GM13976 (cell line): ENCODE measurements around the gene CARHSP1.

Experiments used
- DNase-seq: peaks from one replicate; pipeline ENCODE4 v3.0.0; 2012; ENCODE audit warnings: low spot score
- in situ Hi-C: fragments of 300-500 bp; cut with MboI; formaldehyde crosslinking; loops from one replicate; pipeline ENCODE4 v1.12.0; 2022; ENCODE audit warnings: low sequenced_read_pairs, mixed read lengths, inconsistent platforms; ENCODE audit not compliant: unreplicated experiment
- TF ChIP-seq, protein P1 (sequence below): IDR thresholded peaks from 2 replicates; pipeline ENCODE4 v1.5.1; 2012; ENCODE audit warnings: borderline replicate concordance, mild to moderate bottlenecking; ENCODE audit not compliant: insufficient read depth; ENCODE audit errors: extremely low read depth, missing control alignments, control extremely low read depth

The CARHSP1 gene

DNA sequence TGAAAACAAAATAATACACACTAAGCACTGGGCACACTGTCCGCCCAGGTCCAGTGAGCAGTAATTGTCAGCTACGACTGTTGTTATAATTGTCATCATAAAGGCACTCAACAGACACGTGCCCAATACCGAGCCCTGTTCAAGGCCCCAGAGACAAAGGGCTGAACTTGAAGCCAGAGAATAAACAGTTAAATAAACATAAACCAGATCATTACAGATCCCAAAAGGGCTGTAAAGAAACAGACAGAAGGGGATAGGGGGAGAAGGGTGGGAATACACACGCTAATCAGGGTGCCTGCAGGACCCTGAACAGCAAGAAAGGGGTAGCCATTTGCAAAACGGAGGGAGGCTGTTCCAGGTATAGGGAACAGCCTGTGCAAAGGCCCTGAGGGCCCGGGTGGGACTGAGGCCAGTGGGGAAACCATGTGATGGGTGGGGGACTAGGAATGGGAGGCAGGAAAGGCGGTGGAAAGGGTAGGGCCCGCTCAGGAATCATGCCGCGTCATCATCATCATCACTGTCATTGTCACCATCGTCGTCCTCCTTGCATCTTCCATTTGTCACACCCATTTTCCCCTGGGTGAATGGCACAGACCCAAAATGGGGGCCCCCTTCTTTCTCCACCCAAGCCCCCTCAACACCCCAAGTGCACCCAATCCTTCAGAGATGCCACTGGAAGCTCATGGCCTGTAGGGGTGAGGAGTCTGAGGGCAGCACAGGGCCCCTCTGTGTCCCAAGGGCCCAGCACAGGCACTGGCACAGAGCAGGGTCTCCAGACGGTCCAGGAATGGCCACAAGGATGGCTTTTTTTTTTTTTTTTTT, 6.3 kb downstream of the CARHSP1 start:
- TF ChIP-seq, protein P1, sequence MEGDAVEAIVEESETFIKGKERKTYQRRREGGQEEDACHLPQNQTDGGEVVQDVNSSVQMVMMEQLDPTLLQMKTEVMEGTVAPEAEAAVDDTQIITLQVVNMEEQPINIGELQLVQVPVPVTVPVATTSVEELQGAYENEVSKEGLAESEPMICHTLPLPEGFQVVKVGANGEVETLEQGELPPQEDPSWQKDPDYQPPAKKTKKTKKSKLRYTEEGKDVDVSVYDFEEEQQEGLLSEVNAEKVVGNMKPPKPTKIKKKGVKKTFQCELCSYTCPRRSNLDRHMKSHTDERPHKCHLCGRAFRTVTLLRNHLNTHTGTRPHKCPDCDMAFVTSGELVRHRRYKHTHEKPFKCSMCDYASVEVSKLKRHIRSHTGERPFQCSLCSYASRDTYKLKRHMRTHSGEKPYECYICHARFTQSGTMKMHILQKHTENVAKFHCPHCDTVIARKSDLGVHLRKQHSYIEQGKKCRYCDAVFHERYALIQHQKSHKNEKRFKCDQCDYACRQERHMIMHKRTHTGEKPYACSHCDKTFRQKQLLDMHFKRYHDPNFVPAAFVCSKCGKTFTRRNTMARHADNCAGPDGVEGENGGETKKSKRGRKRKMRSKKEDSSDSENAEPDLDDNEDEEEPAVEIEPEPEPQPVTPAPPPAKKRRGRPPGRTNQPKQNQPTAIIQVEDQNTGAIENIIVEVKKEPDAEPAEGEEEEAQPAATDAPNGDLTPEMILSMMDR: no peak
- in situ Hi-C loops: no loop called here
- no peak for DNase-seq

DNA sequence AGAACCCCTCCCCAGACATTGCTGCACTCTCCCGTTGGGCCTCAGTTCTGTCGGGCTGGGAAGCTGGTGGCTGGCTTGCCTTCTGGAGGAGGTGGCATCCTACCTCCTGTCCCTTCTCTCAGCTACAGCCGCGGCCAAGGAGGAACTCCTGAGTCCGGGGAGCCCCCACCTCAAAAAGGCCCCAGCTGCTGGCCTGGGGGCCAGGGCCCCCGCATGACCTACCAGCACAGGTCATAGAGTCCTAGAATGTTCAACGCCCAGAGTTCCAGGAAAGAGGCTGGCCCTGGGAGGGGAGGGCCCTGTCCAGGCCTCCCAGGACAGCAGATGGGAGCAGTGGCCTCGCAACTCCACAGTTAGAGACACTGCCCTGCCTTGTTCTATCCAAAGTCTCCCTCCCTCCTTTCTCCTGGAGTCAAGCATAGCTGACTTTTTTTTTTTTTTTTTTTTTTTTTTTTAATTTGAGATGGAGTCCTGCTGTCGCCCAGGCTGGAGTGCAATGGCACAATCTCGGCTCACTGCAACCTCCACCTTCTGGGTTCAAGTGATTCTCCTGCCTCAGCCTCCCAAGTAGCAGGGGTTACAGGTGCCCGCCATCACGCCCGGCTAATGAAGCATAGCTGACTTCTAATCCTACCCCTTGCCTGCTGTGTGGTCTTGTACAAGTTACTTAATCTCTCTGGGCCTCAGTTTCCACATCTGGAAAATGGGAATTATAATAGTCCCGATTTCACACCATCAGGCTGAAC, 7.1 kb downstream of the CARHSP1 start:
- in situ Hi-C loops: no loop called here
- DNase-seq: no peak
- TF ChIP-seq, protein P1: no peak

DNA sequence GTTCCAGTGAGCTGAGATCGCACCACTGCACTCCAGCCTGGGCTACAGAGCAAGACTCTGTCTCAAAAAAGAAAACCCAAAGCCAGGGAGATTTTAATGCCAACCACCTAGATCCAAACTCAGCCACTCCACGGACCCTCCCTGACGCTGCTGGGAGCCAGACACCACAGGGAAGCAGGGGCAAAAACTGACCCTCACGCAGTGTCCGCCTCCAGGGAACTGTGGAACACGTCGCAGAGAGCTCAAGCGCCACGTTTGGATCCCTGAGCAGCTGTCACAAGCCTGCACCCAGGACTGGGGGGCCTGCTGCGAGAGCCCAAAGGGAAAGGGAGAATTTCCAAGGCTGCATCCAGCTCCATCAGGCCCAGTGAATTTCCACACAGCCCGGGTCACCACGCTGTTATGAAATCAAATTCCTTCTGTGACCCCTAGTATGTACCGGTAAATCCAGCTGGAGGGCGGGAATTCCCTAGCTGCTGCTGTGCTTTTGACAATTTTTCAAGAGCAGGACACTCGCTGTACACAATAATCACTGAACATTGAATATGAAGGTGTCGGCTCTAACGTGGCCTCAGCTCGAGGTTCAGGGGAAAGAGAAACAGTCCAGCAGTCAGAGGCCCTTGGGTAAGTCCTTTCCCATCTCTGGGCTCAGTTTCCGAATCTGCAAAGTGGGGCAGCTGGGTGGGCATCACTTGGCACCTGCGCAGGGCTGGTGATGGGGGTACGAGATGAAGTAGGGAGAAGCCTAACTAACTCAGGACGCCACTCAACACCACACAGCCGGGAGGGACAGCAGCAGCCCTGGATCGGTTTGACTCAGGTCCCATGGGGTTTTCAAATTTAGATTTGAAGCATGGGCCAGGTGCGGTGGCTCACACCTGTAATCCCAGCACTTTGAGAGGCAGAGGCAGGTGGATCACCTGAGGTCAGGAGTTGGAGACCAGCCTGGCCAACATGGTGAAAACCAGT, 8.6 kb downstream of the CARHSP1 start:
- in situ Hi-C loops: no loop called here
- no peak for DNase-seq
- TF ChIP-seq, protein P1: no peak

DNA sequence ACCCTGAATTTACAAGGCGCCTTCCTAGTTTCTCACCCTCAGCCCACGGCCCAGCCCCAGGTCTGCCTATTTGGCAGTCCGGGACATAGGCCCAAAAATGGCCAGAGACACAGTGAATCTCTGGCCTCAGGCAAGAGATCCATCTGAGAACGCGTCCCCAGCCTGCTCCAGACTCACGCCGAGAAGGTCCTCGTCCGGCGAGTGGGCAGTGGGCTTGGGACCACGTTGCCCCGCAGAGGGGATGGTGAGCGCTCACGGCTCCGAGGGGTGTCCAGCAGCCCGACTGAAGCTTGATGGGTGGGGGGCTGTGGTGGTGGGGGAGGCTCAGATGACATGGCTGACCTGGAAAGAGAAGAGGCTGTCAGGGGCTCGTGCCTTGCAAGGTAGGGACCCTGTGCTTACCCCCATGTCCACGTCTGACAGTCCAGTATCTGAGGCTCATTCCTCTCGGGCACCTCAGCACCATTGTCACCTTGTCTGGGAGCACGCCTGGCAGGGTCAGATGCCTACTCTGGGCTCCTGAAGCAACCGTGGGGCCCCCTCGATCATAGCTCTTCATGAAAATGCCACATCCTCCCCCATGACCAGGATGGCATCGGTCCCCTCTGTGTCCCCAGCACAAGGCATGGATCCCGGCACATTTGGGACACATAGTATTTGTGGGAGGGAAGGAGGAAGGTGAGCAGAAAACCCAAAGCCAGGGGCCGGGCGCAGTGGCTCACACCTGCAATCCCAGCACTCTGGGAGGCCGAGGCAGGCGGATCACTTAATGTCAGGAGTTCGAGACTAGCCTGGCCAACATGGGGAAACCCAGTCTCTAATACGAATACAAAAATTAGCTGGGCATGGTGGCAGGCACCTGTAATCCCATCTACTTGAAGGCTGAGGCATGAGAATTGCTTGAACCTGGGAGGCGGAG, 9.6 kb downstream of the CARHSP1 start:
- DNase-seq: no peak
- in situ Hi-C loops: no loop called here
- TF ChIP-seq, protein P1: no peak

DNA sequence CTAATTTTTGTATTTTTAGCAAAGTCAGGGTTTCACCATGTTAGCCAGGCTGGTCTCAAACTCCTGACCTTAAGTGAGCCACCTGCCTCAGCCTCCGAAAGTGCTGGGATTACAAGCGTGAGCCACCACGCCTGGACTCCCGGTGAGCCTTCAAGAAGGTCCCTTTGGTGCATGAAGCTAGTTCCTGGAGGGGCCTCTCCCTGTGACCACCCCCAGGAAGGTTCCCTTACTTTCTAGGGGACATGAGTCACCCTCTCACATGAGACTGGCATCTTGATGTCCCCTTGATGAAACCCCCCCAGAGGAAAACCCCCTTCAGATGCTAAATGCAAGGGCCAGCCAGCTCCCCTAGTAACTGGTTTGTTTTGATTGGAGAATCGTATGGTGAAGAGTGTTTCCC, 12.8 kb downstream of the CARHSP1 start:
- in situ Hi-C loops: no loop called here
- DNase-seq: no peak
- TF ChIP-seq, protein P1: no peak
